AG04450 (cell line): ENCODE data around the gene RMND5A. TPM values are rescaled to one million over a fixed set of nuclear protein-coding genes. Genes with fewer than 3 reads are reported as not detected.
"Not testable (repeated sequence)": the region's sequence is repeated elsewhere in the genome, so short reads cannot be mapped to it uniquely, and the experiment has no call there.

ENCODE experiments used
- CTCF ChIA-PET: fragments of 300-600, 350-600 bp; formaldehyde crosslinking; extraction: SDS; loops from one replicate; lab custom pipeline; 2022; ENCODE audit warnings: antibody characterized with exemption, inconsistent platforms; lab: Charles Lee
- POLR2A ChIA-PET: fragments of 350-600 bp; formaldehyde crosslinking; extraction: SDS; loops from one replicate; lab custom pipeline; 2021; ENCODE audit warnings: antibody characterized with exemption, inconsistent platforms; lab: Yijun Ruan, JAX
- DNase-seq: peaks from one replicate; pipeline ENCODE4 v3.0.0-alpha.2; 2011; ENCODE audit warnings: low read depth, low spot score
- H3K27ac ChIP-seq: one replicate; pipeline ENCODE4 v1.5.1; 2012; ENCODE audit warnings: low read depth, low read length, control low read depth
- H3K27me3 ChIP-seq: one replicate; pipeline ENCODE4 v1.6.0; 2012; ENCODE audit warnings: low read length; ENCODE audit not compliant: control insufficient read depth, insufficient read depth
- H3K4me3 ChIP-seq: 2 replicates; pipeline ENCODE4 v1.5.1; 2011; ENCODE audit warnings: mild to moderate bottlenecking, low read depth, low read length, control low read depth
- H3K9me3 ChIP-seq: 2 replicates; pipeline ENCODE4 v1.5.1; 2012; ENCODE audit warnings: low read length; ENCODE audit not compliant: control insufficient read depth, insufficient read depth
- polyA plus RNA-seq: library from polyadenylated mRNA; depleted of rRNA; stranded (reverse); fragments of >200 nt; gene quantifications from 2 replicates; pipeline ENCODE4 v1.2.3, GENCODE V29; 2011
- TF ChIP-seq, protein P1 (sequence below): IDR thresholded peaks from 2 replicates; pipeline ENCODE4 v1.5.1; 2011; ENCODE audit warnings: low read depth, low read length, control low read depth, inconsistent platforms

The RMND5A gene
- polyA plus RNA-seq, 1 experiment, result 19.1 TPM

DNA sequence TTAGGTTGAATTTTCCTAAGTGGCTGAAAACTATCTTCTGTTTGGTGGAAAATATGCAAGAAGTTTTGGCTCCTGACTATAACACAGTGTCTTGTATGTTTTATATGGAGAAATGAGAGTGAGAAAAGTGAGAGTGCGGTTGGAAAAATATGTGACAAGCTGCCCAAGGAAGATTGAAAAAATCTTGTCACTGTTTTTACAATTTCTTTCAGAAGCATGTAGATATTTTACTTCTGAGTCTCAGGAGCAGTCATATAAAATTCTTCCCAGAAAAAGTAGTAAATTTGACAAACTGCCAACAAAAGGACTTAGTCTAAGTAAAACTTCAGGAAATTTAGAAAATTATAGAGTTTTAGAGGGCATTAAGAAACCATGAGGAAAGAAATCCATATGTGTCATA lies 19.4 kb upstream of the RMND5A start:
- H3K9me3 ChIP-seq, result no peaks in the 10 kb centered on the region
- no peak overlapping the region for H3K4me3 ChIP-seq
- no peaks in the 10 kb centered on the region for H3K27me3 ChIP-seq
- no peak for DNase-seq
- ChIA-PET POLR2A (no interaction called here), CTCF (no interaction called here)
- TF ChIP-seq, protein P1, sequence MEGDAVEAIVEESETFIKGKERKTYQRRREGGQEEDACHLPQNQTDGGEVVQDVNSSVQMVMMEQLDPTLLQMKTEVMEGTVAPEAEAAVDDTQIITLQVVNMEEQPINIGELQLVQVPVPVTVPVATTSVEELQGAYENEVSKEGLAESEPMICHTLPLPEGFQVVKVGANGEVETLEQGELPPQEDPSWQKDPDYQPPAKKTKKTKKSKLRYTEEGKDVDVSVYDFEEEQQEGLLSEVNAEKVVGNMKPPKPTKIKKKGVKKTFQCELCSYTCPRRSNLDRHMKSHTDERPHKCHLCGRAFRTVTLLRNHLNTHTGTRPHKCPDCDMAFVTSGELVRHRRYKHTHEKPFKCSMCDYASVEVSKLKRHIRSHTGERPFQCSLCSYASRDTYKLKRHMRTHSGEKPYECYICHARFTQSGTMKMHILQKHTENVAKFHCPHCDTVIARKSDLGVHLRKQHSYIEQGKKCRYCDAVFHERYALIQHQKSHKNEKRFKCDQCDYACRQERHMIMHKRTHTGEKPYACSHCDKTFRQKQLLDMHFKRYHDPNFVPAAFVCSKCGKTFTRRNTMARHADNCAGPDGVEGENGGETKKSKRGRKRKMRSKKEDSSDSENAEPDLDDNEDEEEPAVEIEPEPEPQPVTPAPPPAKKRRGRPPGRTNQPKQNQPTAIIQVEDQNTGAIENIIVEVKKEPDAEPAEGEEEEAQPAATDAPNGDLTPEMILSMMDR, result no peak
- H3K27ac ChIP-seq, result no peak overlapping the region

DNA sequence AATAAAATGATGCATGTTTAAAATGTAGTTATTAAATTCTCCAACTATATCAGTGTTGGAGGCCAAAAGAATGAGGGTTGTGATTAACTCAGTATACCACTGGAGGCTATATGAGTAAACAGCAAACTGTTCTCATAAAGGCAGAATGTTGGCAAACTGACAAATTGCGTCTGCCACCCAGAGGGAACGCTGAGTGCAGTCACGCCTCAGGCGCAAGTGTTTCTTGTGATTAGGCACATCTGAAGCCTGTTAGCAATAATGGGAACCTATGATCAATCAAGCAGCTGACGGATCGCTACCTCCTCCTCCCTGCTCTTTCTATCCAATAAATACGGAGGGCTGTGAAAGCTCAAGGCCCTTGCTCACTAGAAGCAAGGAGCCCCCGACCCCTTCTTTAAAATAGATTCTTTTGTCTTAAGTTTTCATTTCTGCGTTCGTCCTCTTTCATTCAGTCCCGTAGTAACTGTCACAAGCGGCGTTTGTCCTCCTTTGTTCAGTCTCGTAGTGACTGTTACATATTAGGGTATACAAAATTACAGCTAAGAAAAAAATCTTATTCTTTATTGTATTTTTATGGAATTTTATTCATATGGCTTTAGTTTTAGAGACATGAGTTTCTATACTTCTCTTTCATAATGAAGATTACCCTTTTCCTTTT lies 16.3 kb upstream of the RMND5A start:
- peak overlapping the region; percentile 21 for H3K27ac ChIP-seq
- no peak for DNase-seq
- H3K9me3 ChIP-seq, result no peaks in the 10 kb centered on the region
- TF ChIP-seq, protein P1, result no peak
- no peaks in the 10 kb centered on the region for H3K27me3 ChIP-seq
- ChIA-PET POLR2A (no interaction called here), CTCF (interaction anchor here (0.6 to 1.3 kb wide), 2 partner anchors 61 to 483 kb away, joined by 3 to 6 read pairs; no protein-coding TSS in a partner anchor)
- H3K4me3 ChIP-seq, result no peak overlapping the region

DNA sequence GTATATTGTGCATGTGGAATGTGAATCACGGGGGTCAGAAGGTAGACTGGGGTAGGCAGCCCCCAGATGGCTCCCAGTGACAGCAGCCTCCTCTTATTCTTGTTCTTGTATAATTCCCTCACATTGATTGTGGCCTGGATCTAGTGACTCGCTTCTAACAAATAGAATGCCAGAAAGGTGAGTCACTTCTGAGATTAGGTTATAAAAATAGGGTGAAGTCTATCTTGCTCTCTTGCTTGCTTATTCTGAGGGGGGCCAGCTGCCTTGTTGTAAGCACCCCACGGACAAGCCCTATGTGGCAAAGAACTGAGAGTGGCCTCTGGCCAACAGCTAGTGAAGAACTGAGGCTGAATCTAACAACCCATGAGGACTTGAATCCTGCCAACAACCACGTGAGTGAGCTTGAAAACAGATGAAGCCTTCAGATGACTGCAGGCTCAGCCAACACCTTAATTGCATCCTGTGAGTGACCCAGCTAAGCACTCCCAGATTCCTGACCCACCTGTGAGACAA lies 15.6 kb upstream of the RMND5A start:
- H3K9me3 ChIP-seq, result no peaks in the 10 kb centered on the region
- POLR2A ChIA-PET, result no interaction called here
- no peak overlapping the region for H3K27ac ChIP-seq
- H3K27me3 ChIP-seq, result no peaks in the 10 kb centered on the region
- no peak overlapping the region for H3K4me3 ChIP-seq
- CTCF ChIA-PET, result no interaction called here
- DNase-seq, result peak; percentile 42
- TF ChIP-seq, protein P1, result no peak

DNA sequence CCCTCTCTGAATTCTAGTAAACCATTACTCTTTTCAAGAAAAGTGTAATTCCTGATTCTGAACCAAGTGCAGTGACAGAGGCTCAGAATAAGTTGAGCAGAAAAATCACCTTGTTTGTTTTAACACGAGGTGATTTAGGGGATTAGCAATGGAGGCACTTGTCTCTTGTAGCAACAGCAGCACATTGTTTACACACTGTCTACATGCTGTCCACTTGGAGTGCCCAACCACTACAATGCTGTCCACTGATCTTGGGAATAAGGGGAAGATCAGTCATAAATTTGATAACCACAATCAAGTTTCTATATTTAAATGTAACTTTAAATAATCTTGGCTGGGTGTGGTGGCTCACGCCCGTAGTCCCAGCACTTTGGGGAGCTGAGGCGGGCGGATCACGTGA lies 13.9 kb upstream of the RMND5A start:
- no peaks in the 10 kb centered on the region for H3K9me3 ChIP-seq
- no peak overlapping the region for H3K4me3 ChIP-seq
- TF ChIP-seq, protein P1, result no peak
- H3K27me3 ChIP-seq, result no peaks in the 10 kb centered on the region
- DNase-seq, result no peak
- no peak overlapping the region for H3K27ac ChIP-seq
- ChIA-PET POLR2A (no interaction called here), CTCF (no interaction called here)

DNA sequence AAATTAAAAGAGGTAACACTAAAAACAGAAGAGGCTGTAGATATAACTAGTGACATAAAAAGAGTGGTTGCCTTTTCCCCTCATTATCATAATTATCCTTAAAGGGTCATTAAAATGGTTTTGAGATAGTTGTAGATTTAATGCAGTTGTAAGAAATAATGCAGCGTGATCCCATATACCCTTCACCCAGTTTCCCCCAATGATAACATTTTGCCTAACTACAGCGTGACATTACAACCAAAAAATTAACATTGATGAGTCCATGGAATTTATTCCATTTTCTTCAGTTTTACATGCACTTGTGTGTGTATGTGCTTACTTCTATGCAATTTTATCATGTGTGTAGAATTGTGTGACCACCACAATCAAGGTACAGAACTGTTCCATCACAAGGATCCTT lies 13.2 kb upstream of the RMND5A start:
- Histone ChIP-seq H3K27ac (no peak overlapping the region), H3K27me3 (no peaks in the 10 kb centered on the region), H3K9me3 (no peaks in the 10 kb centered on the region), H3K4me3 (no peak overlapping the region)
- ChIA-PET POLR2A (no interaction called here), CTCF (no interaction called here)
- TF ChIP-seq, protein P1, result no peak
- DNase-seq, result no peak

DNA sequence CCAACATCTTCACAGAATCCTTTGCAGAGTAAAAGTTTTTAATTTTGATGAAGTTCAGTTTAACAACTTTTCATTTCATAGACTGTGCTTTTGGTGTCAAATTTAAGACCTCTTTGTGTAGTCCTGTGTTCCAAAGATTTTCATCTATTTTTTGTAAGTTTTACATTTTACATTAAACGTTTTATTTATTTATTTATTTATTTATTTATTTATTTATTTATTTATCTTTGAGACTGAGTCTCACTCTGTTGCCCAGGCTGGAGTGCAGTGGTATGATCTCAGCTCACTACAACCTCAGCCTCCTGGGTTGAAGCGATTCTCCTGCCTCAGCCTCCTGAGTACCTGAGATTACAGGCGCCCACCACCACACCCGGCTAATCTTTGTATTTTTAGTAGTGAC lies 12.0 kb upstream of the RMND5A start:
- DNase-seq, H3K4me3 ChIP-seq, POLR2A ChIA-PET, H3K27ac ChIP-seq, CTCF ChIA-PET, H3K9me3 ChIP-seq, H3K27me3 ChIP-seq: not testable (repeated sequence)

DNA sequence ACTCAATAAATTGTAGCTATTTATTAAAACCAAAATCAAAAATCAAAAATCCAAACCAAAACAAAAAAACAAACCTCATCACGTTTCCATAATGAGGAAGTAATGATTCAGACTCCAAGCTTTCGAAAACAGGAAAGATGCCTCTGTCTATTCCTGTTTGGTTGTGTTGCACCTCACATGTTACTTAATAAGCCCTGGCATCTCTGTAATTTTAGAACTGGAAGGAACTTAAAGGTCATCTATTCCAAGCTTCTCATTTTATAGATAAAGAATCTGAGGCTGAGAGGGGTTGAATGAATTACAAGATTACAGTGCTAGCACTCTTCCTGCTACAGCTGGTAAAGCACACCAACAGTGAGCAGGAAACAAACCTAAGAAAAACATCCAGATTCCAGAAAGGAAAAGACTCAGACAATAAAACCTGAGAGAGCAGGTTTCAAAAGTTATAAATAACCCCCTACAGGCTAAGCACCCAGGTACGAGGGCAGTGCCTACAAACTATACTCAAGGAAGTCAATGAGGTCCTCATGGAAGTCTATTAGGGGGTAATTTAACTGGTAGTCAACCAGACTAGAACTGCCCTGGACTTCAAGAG lies 5.4 kb upstream of the RMND5A start:
- H3K9me3 ChIP-seq, POLR2A ChIA-PET, CTCF ChIA-PET, H3K27me3 ChIP-seq, H3K4me3 ChIP-seq, DNase-seq, H3K27ac ChIP-seq: not testable (repeated sequence)
